ENCODE results near the gene FAM43A.

The FAM43A gene

GRCh38 chr3:194727435-194728128 lies 41.9 kb downstream of the FAM43A start:
- TF ChIP-seq CTCF (conservative IDR thresholded peaks at IDR 0.05; ENCODE audit: low read depth, low read length) = no peak
- DNase-seq (ENCODE audit: low read depth) = no peak
- H3K4me3 ChIP-seq (ENCODE audit: low read length) = no peak overlapping the region

- no peak for TF ChIP-seq CTCF (conservative IDR thresholded peaks at IDR 0.05; ENCODE audit: low read depth, low read length)
- no peak for DNase-seq (ENCODE audit: low read depth)
- no peak overlapping the region for H3K4me3 ChIP-seq (ENCODE audit: low read length)
Measured at GRCh38 chr3:194728986-194729385, 43.3 kb downstream of the FAM43A start.

GRCh38 chr3:194730365-194730764 lies 44.7 kb downstream of the FAM43A start:
- no peak for TF ChIP-seq CTCF (conservative IDR thresholded peaks at IDR 0.05; ENCODE audit: low read depth, low read length)
- DNase-seq (ENCODE audit: low read depth) = peak; percentile 88
- H3K4me3 ChIP-seq (ENCODE audit: low read length) = no peak overlapping the region

GRCh38 chr3:194731506-194732073 lies 45.9 kb downstream of the FAM43A start:
- no peak for DNase-seq (ENCODE audit: low read depth)
- no peak overlapping the region for H3K4me3 ChIP-seq (ENCODE audit: low read length)
- TF ChIP-seq CTCF (conservative IDR thresholded peaks at IDR 0.05; ENCODE audit: low read depth, low read length) = no peak

- no peak for TF ChIP-seq CTCF (conservative IDR thresholded peaks at IDR 0.05; ENCODE audit: low read depth, low read length)
- no peak for DNase-seq (ENCODE audit: low read depth)
- no peak overlapping the region for H3K4me3 ChIP-seq (ENCODE audit: low read length)
Measured at GRCh38 chr3:194732617-194733016, 46.9 kb downstream of the FAM43A start.

- DNase-seq (ENCODE audit: low read depth) = no peak
- no peak for TF ChIP-seq CTCF (conservative IDR thresholded peaks at IDR 0.05; ENCODE audit: low read depth, low read length)
- H3K4me3 ChIP-seq (ENCODE audit: low read length) = no peak overlapping the region
Measured at GRCh38 chr3:194736277-194736895, 50.7 kb downstream of the FAM43A start.
